Keratinocyte (primary cell): Measurements from ENCODE around the gene NOL3.

Experiments
- CTCF ChIP-seq, 3 experiments: IDR thresholded peaks in 1 of 3; conservative IDR thresholded peaks in 1 of 3; optimal IDR thresholded peaks in 1 of 3; 2 replicates in 2 of 3; 3 replicates in 1 of 3; pipeline versions ENCODE3 to v1.5.1; 2011; ENCODE audit warnings: low read length in 3 of 3, mild to moderate bottlenecking in 3 of 3, moderate library complexity in 2 of 3, control low read depth in 1 of 3, inconsistent platforms in 1 of 3; ENCODE audit not compliant: insufficient read depth in 2 of 3; ENCODE audit errors: extremely low read depth in 1 of 3
- EZH2 ChIP-seq: IDR thresholded peaks from one replicate; pipeline ENCODE4 v1.6.1; 2012; ENCODE audit warnings: inconsistent platforms, mild to moderate bottlenecking, low read length, moderate library complexity

DNA sequence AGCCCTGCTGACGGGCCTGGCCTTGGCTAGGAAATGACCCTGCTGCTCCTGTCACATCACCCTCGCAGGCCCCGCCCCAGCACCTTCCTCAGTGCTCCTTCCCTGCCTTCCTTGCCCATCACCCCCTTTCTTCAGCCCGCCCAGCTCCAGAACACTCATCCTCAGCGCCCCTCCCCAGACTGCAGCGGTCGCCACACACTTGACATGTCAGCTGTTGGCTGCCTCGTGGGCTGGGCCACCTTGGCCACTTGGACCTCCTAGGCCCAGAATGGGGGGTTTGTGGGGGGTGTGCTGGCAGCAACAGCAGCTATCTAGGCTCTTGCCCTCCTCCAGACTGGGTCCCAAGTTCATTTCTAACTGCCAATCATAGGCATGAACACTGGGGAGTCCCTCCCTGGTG is 39.2 kb downstream of the NOL3 start:
- TF ChIP-seq CTCF (optimal IDR thresholded peaks at IDR 0.05 in 1 of 3, IDR thresholded peaks at IDR 0.05 in 1 of 3, conservative IDR thresholded peaks at IDR 0.05 in 1 of 3; ENCODE audit: extremely low read depth in 1 of 3, insufficient read depth in 2 of 3, low read length in 3 of 3) (no peak), EZH2 (no peak)
